GM20000 (cell line): ENCODE measurements around the gene TMEM120A.

Source experiments
- DNase-seq: peaks from one replicate; pipeline ENCODE4 v3.0.0; 2012; ENCODE audit warnings: low spot score
- TF ChIP-seq, protein P1 (sequence below): IDR thresholded peaks from 2 replicates; pipeline ENCODE4 v1.5.1; 2012; ENCODE audit warnings: mild to moderate bottlenecking, control low read depth; ENCODE audit errors: extremely low read depth, missing control alignments

TMEM120A gene

DNA sequence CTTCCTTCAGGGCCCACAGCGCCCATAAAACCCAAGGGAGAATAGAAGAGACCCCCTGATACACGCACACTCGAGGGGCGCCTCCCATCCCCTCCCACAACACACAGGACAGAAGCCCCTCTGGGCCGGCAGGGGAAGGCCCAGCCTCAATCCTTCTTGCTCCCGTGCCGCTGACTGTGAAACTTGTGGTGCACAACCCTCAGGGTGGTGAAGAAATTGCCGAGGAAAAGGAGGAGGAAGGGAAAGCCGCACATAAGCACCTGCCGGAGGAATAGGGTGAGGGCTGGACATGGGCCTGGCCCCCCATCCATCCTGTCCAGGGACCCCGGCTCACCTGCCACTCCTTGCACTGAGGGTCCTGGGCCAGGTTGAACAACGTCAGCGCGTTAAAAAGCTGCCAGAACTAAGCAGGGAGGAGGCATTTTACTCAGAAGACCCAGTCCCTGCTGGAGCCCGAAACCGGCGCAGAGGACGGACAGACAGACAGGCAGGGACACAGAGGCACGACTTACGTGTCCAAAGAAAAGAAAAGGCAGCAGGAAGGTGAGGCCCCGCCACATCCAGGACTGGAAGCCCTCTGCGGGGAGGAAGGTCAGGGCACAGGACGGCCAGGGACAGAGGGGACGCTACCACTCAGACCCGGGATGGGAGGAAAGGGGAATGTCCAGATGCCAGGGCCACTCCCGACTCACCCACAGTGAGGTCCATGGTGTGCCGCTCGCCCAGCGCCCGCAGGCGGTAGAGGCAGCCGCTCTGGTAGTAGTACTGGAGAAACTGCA lies 7.2 kb downstream of the TMEM120A start:
- no peak for DNase-seq
- TF ChIP-seq, protein P1, sequence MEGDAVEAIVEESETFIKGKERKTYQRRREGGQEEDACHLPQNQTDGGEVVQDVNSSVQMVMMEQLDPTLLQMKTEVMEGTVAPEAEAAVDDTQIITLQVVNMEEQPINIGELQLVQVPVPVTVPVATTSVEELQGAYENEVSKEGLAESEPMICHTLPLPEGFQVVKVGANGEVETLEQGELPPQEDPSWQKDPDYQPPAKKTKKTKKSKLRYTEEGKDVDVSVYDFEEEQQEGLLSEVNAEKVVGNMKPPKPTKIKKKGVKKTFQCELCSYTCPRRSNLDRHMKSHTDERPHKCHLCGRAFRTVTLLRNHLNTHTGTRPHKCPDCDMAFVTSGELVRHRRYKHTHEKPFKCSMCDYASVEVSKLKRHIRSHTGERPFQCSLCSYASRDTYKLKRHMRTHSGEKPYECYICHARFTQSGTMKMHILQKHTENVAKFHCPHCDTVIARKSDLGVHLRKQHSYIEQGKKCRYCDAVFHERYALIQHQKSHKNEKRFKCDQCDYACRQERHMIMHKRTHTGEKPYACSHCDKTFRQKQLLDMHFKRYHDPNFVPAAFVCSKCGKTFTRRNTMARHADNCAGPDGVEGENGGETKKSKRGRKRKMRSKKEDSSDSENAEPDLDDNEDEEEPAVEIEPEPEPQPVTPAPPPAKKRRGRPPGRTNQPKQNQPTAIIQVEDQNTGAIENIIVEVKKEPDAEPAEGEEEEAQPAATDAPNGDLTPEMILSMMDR: no peak

DNA sequence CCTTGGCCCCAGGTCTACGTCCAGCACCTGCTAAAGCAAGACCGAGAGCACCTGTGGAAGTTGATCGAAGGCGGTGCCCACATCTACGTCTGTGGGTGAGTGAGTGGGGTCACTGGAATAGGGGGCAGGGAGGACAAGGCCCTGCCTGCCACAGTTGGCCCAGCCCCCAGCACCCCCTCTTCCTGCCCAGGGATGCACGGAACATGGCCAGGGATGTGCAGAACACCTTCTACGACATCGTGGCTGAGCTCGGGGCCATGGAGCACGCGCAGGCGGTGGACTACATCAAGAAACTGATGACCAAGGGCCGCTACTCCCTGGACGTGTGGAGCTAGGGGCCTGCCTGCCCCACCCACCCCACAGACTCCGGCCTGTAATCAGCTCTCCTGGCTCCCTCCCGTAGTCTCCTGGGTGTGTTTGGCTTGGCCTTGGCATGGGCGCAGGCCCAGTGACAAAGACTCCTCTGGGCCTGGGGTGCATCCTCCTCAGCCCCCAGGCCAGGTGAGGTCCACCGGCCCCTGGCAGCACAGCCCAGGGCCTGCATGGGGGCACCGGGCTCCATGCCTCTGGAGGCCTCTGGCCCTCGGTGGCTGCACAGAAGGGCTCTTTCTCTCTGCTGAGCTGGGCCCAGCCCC lies 8.1 kb downstream of the TMEM120A start:
- TF ChIP-seq, protein P1: no peak
- DNase-seq: no peak

DNA sequence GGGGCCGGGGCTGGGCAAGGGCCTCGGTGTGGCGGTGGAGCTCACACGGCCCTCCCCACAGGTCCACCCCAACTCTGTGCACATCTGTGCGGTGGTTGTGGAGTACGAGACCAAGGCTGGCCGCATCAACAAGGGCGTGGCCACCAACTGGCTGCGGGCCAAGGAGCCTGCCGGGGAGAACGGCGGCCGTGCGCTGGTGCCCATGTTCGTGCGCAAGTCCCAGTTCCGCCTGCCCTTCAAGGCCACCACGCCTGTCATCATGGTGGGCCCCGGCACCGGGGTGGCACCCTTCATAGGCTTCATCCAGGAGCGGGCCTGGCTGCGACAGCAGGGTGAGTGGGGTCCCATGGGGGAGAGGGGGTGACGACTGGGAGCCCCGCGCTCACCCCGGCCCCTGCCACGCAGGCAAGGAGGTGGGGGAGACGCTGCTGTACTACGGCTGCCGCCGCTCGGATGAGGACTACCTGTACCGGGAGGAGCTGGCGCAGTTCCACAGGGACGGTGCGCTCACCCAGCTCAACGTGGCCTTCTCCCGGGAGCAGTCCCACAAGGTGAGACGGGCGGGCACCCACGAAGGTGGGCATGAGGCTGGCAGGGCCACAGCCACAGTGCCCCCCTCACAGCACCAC lies 8.8 kb downstream of the TMEM120A start:
- TF ChIP-seq, protein P1: no peak
- DNase-seq: no peak

DNA sequence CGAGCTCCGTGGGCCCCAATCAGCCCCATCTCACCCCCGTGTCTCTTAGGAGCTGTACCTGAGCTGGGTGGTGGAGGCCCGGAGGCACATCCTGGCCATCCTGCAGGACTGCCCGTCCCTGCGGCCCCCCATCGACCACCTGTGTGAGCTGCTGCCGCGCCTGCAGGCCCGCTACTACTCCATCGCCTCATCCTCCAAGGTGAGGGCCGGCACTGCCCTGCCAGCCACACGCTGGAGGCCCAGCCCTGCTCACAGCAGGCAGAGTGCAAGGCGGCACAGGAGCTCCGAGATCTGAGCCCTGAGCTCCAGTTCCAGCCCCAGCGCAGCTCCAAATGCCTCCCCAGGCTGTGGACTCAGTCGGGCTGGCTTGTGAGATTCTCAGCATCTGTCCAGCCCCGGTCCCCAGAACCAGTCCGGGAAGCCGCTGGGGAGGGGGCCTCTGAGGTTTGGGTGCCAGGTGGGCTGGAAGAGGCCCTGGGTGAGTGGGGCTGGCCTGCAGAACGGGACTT lies 9.3 kb downstream of the TMEM120A start:
- TF ChIP-seq, protein P1: no peak
- DNase-seq: no peak

DNA sequence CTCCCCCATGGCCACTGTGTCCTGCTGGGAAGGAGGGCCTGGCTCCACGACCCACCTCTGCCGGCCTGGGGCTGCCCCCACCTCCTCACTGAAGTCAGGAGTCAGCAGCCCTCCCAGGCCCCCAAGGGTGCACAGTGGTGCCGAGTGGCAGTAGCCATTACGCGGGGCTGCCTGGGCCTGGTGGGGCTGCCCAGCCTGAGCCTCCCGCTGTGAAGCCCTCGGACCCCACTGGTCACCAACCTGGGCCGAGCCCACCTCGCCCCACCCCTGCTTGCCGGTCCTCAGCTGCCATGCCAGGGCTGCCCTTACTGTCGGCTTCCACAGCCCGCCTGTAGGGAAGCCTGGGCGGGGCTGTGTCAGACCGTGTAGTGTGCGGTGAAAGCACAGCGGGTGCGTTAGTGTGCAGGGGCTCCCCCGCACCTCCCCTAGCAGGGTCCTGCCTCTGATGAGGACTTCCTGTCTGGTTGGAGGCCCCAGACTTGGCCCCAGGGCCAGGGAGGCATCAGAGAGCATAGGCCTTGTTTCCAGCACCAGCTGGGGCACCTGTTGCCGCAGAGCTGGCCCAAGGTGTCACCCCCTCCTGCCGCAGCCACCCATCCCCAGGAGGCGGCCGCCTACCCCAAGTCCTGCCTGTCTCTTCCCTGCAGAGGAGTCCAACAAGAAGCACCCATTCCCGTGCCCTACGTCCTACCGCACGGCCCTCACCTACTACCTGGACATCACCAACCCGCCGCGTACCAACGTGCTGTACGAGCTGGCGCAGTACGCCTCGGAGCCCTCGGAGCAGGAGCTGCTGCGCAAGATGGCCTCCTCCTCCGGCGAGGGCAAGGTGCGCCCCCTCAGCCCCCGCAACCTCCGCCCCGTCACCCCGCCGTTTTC lies 10.0 kb downstream of the TMEM120A start:
- TF ChIP-seq, protein P1: no peak

DNA sequence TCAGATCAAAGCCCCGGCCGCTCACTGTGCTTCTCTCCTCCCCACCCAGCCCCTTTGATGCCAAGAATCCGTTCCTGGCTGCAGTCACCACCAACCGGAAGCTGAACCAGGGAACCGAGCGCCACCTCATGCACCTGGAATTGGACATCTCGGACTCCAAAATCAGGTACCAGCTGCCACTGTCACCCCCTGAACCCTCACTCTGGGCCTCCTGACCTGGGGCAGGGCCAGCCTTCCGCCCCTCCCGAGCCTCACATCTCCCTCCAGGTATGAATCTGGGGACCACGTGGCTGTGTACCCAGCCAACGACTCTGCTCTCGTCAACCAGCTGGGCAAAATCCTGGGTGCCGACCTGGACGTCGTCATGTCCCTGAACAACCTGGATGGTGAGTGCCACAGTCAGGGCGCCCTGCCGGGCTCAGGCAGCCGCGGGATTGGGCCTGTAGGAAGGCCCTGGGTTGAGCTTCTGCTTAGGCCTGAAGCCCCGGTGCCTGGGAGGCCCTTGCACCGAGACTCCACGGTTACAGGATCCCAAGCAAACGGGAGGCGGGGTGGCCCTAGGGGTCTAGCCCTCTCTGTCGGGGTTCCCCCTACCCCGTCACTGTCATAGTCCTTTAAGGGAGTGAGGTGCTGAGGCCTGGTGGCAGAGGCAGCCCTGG lies 10.8 kb downstream of the TMEM120A start:
- TF ChIP-seq, protein P1: no peak
- no peak for DNase-seq

More for the DNA sequence above, 10.0 kb downstream of the TMEM120A start:
- DNase-seq: no peak
